AG09319 (cell line): Measurements from ENCODE around the gene ATP13A2.
"Not testable (repeated sequence)": the region's sequence is repeated elsewhere in the genome, so short reads cannot be mapped to it uniquely, and the experiment has no call there.

Source experiments
- DNase-seq: peaks from one replicate; pipeline ENCODE4 v3.0.0-alpha.2; 2010; ENCODE audit warnings: low read depth; ENCODE audit errors: extremely low read depth
- TF ChIP-seq, protein P1 (sequence below): IDR thresholded peaks from 2 replicates; pipeline ENCODE4 v1.5.1; 2011; ENCODE audit warnings: low read depth, mild to moderate bottlenecking, inconsistent platforms, low read length, moderate library complexity

ATP13A2 gene

GRCh38 chr1:16958475-16958874 is 53.3 kb downstream of the ATP13A2 start:
- DNase-seq, result no peak
- TF ChIP-seq, protein P1, sequence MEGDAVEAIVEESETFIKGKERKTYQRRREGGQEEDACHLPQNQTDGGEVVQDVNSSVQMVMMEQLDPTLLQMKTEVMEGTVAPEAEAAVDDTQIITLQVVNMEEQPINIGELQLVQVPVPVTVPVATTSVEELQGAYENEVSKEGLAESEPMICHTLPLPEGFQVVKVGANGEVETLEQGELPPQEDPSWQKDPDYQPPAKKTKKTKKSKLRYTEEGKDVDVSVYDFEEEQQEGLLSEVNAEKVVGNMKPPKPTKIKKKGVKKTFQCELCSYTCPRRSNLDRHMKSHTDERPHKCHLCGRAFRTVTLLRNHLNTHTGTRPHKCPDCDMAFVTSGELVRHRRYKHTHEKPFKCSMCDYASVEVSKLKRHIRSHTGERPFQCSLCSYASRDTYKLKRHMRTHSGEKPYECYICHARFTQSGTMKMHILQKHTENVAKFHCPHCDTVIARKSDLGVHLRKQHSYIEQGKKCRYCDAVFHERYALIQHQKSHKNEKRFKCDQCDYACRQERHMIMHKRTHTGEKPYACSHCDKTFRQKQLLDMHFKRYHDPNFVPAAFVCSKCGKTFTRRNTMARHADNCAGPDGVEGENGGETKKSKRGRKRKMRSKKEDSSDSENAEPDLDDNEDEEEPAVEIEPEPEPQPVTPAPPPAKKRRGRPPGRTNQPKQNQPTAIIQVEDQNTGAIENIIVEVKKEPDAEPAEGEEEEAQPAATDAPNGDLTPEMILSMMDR, result no peak

GRCh38 chr1:16957731-16958130 is 54.0 kb downstream of the ATP13A2 start:
- DNase-seq, result no peak

GRCh38 chr1:16956775-16957174 is 55.0 kb downstream of the ATP13A2 start:
- TF ChIP-seq, protein P1, result no peak

More at GRCh38 chr1:16957731-16958130, 54.0 kb downstream of the ATP13A2 start:
- TF ChIP-seq, protein P1, result no peak

GRCh38 chr1:16955186-16955585 is 56.5 kb downstream of the ATP13A2 start:
- no peak for DNase-seq
- TF ChIP-seq, protein P1, result no peak

More at GRCh38 chr1:16956775-16957174, 55.0 kb downstream of the ATP13A2 start:
- no peak for DNase-seq

GRCh38 chr1:16954579-16954978 is 57.1 kb downstream of the ATP13A2 start:
- no peak for DNase-seq
- TF ChIP-seq, protein P1, result no peak

- DNase-seq, result not testable (repeated sequence)
Measured at GRCh38 chr1:16952376-16952775, 59.4 kb downstream of the ATP13A2 start.

GRCh38 chr1:16949026-16949425 is 62.7 kb downstream of the ATP13A2 start:
- DNase-seq, result not testable (repeated sequence)

GRCh38 chr1:16948282-16948891 is 63.3 kb downstream of the ATP13A2 start:
- not testable (repeated sequence) for DNase-seq

DNA sequence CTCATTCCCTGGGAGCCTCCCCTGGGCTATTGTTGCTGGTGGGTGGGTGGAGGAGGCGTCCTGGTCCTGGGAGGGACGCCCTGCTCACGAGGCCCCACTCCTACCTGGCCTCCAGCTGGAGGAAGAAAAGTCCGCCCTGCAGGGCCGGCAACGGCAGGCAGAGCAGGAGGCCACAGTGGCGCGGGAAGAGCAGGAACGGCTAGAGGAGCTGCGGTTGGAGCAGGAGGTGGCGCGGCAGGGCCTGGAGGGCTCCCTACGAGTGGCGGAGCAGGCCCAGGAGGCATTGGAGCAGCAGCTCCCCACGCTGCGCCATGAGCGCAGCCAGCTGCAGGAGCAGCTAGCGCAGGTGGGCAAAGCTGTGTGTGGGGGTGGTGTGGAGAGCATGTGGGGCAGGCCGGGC is 65.1 kb downstream of the ATP13A2 start:
- DNase-seq, result no peak
- TF ChIP-seq, protein P1, result no peak

GRCh38 chr1:16946185-16946584 is 65.5 kb downstream of the ATP13A2 start:
- DNase-seq, result not testable (repeated sequence)

DNA sequence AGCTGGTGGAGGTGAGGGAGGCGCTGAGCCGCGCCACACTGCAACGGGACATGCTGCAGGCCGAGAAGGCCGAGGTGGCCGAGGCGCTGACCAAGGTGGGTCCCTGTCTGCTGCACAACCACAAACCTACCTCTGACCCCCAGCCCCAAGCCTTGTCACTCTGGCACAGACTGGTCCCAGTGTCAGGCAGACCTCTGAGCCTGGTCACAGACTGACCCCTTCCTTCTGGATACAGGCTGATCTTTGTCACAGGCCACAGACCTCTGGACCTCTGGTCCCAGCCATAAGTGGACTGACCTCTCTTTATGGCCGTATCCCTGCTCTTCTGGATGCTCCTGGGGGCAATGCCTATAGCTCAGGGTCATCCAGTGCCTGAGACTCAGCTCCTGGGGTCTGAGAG is 66.2 kb downstream of the ATP13A2 start:
- not testable (repeated sequence) for DNase-seq
